Liver (tissue), 9 donors: ENCODE measurements around the gene MARCHF3. TPM values are rescaled to one million over a fixed set of nuclear protein-coding genes. Genes with fewer than 3 reads are reported as not detected.

Source experiments
- DNase-seq: peaks from one replicate; pipeline ENCODE4 v3.0.0-alpha.2; 2017; ENCODE audit warnings: low spot score
- H3K27ac ChIP-seq, 2 donors: one replicate each; pipeline ENCODE4 v1.7.0; 2013; ENCODE audit warnings: inconsistent platforms in 2 of 2, low read length in 2 of 2, control low read depth in 1 of 2, low read depth in 1 of 2, mild to moderate bottlenecking in 1 of 2
- H3K27me3 ChIP-seq, 4 donors: one replicate each; pipeline versions ENCODE4 v1.6.1 to v1.7.0; 2013; ENCODE audit warnings: low read length in 3 of 4, inconsistent platforms in 1 of 4, mild to moderate bottlenecking in 1 of 4, moderate library complexity in 1 of 4; ENCODE audit not compliant: control insufficient read depth in 4 of 4, insufficient read depth in 4 of 4
- H3K36me3 ChIP-seq, 4 donors: one replicate each; pipeline versions ENCODE4 v1.6.1 to v1.7.0; 2013; ENCODE audit warnings: low read length in 3 of 4, mild to moderate bottlenecking in 3 of 4, low read depth in 1 of 4, moderate library complexity in 1 of 4; ENCODE audit not compliant: control insufficient read depth in 4 of 4, insufficient read depth in 3 of 4
- H3K4me1 ChIP-seq, 4 donors: one replicate each; pipeline versions ENCODE4 v1.6.1 to v1.7.0; 2013; ENCODE audit warnings: low read length in 3 of 4, mild to moderate bottlenecking in 3 of 4, moderate library complexity in 1 of 4; ENCODE audit not compliant: control insufficient read depth in 4 of 4, insufficient read depth in 4 of 4
- H3K4me3 ChIP-seq, 3 donors: one replicate each; pipeline versions ENCODE4 v1.6.1 to v1.7.0; 2013; ENCODE audit warnings: low read length in 3 of 3, control low read depth in 1 of 3, low read depth in 1 of 3, mild to moderate bottlenecking in 1 of 3
- H3K9ac ChIP-seq, 2 donors: one replicate each; pipeline ENCODE4 v1.7.0; 2013; ENCODE audit warnings: low read length in 2 of 2, mild to moderate bottlenecking in 2 of 2, moderate library complexity in 2 of 2, control low read depth in 1 of 2, low read depth in 1 of 2
- H3K9me3 ChIP-seq, 4 donors: one replicate each; pipeline versions ENCODE4 v1.6.1 to v1.7.0; 2013; ENCODE audit warnings: low read length in 3 of 4; ENCODE audit not compliant: control insufficient read depth in 4 of 4
- ATF3 ChIP-seq: IDR thresholded peaks from 2 replicates; pipeline ENCODE4 v1.6.1; 2016; ENCODE audit warnings: antibody characterized with exemption
- CTCF ChIP-seq: fragments of 150-350 bp; IDR thresholded peaks from 2 replicates; pipeline ENCODE4 v1.5.1; 2017; ENCODE audit warnings: improper control_type of control experiment, low read depth, low read length; ENCODE audit not compliant: missing input control
- EGR1 ChIP-seq, 2 donors: IDR thresholded peaks; 2 replicates each; pipeline ENCODE4 v1.6.1; 2016 to 2018; ENCODE audit warnings: antibody characterized with exemption in 2 of 2, low read depth in 2 of 2
- FOXA1 ChIP-seq: IDR thresholded peaks from 2 replicates; pipeline ENCODE4 v1.6.1; 2016; ENCODE audit warnings: antibody characterized with exemption
- FOXA2 ChIP-seq: IDR thresholded peaks from 2 replicates; pipeline ENCODE4 v1.6.1; 2016; ENCODE audit warnings: antibody characterized with exemption
- GABPA ChIP-seq, 2 donors: IDR thresholded peaks in 1 of 2; conservative IDR thresholded peaks in 1 of 2; 2 replicates each; pipeline ENCODE4 v1.6.1; 2016; ENCODE audit warnings: antibody characterized with exemption in 2 of 2, mild to moderate bottlenecking in 1 of 2, moderate library complexity in 1 of 2
- HNF4A ChIP-seq, 2 donors: conservative IDR thresholded peaks; 2 replicates each; pipeline ENCODE4 v1.6.1; 2016; ENCODE audit warnings: antibody characterized with exemption in 2 of 2, mild to moderate bottlenecking in 2 of 2
- HNF4G ChIP-seq: IDR thresholded peaks from 2 replicates; pipeline ENCODE4 v1.6.1; 2016; ENCODE audit warnings: antibody characterized with exemption
- JUND ChIP-seq, 2 donors: IDR thresholded peaks; 2 replicates each; pipeline ENCODE4 v1.6.1; 2016; ENCODE audit warnings: antibody characterized with exemption in 2 of 2
- NR2F2 ChIP-seq: IDR thresholded peaks from 2 replicates; pipeline ENCODE4 v1.6.1; 2016; ENCODE audit warnings: antibody characterized with exemption
- RAD21 ChIP-seq, 2 donors: IDR thresholded peaks; 2 replicates each; pipeline ENCODE4 v1.6.1; 2016; ENCODE audit warnings: antibody characterized with exemption in 2 of 2, mild to moderate bottlenecking in 2 of 2
- REST ChIP-seq: IDR thresholded peaks from 2 replicates; pipeline ENCODE4 v1.6.1; 2016; ENCODE audit warnings: antibody characterized with exemption, mild to moderate bottlenecking
- RXRA ChIP-seq, 2 donors: IDR thresholded peaks; 2 replicates each; pipeline ENCODE4 v1.6.1; 2017 to 2018; ENCODE audit warnings: antibody characterized with exemption in 2 of 2, mild to moderate bottlenecking in 1 of 2
- SP1 ChIP-seq: IDR thresholded peaks from 2 replicates; pipeline ENCODE4 v1.6.1; 2018; ENCODE audit warnings: antibody characterized with exemption, mild to moderate bottlenecking
- TAF1 ChIP-seq: conservative IDR thresholded peaks from 2 replicates; pipeline ENCODE4 v1.6.1; 2016; ENCODE audit warnings: antibody characterized with exemption, mild to moderate bottlenecking
- WGBS: extraction: QIAGEN DNeasy Blood & Tissue Kit; methylation state at CpG from one replicate; pipeline ENCODE4 v1.1.7; 2013; 5-methylcytosine and 5-hydroxymethylcytosine counted together
- polyA plus RNA-seq, 2 donors: library from polyadenylated mRNA; stranded (reverse) in 1 of 2; unstranded in 1 of 2; fragments of 200-250 nt in 1 of 2; fragments of >200 nt in 1 of 2; fragmentation: Nextera tagmentation in 1 of 2; extraction: Ambion mirVana in 1 of 2; gene quantifications; one replicate each; pipeline versions ENCODE4 v1.2.1 to v1.2.3, GENCODE V29; 2013 to 2015
- total RNA-seq, 2 donors: library from RNA; depleted of rRNA; stranded (reverse); fragments of >200 nt; gene quantifications; one replicate each; pipeline ENCODE4 v1.2.3, GENCODE V29; 2014
- donor health status: healthy.
- donor health status: healthy.
- donor health status: healthy.
- donor health status: healthy.
- donor health status: healthy.

Gene MARCHF3
- total and polyA plus RNA-seq, 4 donors: 0.93 to 51.0 (median 1.4) TPM

- Histone ChIP-seq H3K4me3 (no peak overlapping the region), H3K27ac (no peak overlapping the region), H3K9ac (no peak overlapping the region), H3K27me3 (no peaks in the 10 kb centered on the region), H3K4me1 (no peaks in the 10 kb centered on the region), H3K9me3 (no peaks in the 10 kb centered on the region), H3K36me3 (peaks cover 0 to 7% (median 5%) of the 10 kb centered on the region in 4 donors)
- WGBS: 83% methylated on average over 7 of the region's 7 CpGs
- TF ChIP-seq REST (no peak), EGR1 (IDR thresholded peaks at IDR 0.05; ENCODE audit: low read depth in 2 of 2) (no peak), HNF4A (conservative IDR thresholded peaks at IDR 0.05) (no peak), FOXA1 (no peak), CTCF (peak; percentile 29), RAD21 (IDR thresholded peaks at IDR 0.05) (peak; percentile 66 to 72)
- DNase-seq: no peak
Observed at GRCh38 chr5:126837906-126838539, 192.3 kb downstream of the MARCHF3 start.

GRCh38 chr5:126837242-126837641 lies 193.1 kb downstream of the MARCHF3 start:
- Histone ChIP-seq H3K27me3 (no peaks in the 10 kb centered on the region), H3K9ac (no peak overlapping the region), H3K36me3 (peaks cover 0 to 7% (median 5%) of the 10 kb centered on the region in 4 donors), H3K27ac (no peak overlapping the region), H3K9me3 (no peaks in the 10 kb centered on the region), H3K4me1 (no peaks in the 10 kb centered on the region), H3K4me3 (no peak overlapping the region)
- WGBS: 98% methylated on average over 4 of the region's 4 CpGs
- DNase-seq: no peak
- TF ChIP-seq HNF4G (no peak), GABPA (IDR thresholded peaks at IDR 0.05 in 1 of 2, conservative IDR thresholded peaks at IDR 0.05 in 1 of 2) (no peak), FOXA2 (no peak), HNF4A (conservative IDR thresholded peaks at IDR 0.05) (no peak), RAD21 (IDR thresholded peaks at IDR 0.05) (no peak), ATF3 (no peak)

- Histone ChIP-seq H3K27ac (no peak overlapping the region), H3K9ac (no peak overlapping the region), H3K36me3 (peaks cover 0 to 7% (median 5%) of the 10 kb centered on the region in 4 donors), H3K4me1 (no peaks in the 10 kb centered on the region), H3K9me3 (no peaks in the 10 kb centered on the region), H3K4me3 (no peak overlapping the region), H3K27me3 (no peaks in the 10 kb centered on the region)
- DNase-seq: no peak
- WGBS: 94% methylated on average over 2 of the region's 2 CpGs
- TF ChIP-seq FOXA2 (no peak), ATF3 (no peak), HNF4A (conservative IDR thresholded peaks at IDR 0.05) (no peak), TAF1 (no peak), REST (no peak), SP1 (no peak), NR2F2 (no peak), EGR1 (IDR thresholded peaks at IDR 0.05; ENCODE audit: low read depth in 2 of 2) (no peak), JUND (IDR thresholded peaks at IDR 0.05) (no peak), RXRA (IDR thresholded peaks at IDR 0.05) (no peak), RAD21 (IDR thresholded peaks at IDR 0.05) (no peak)
Observed at GRCh38 chr5:126836778-126837177, 193.6 kb downstream of the MARCHF3 start.
